ENCODE measurements around the gene WFIKKN2. TPM values are rescaled to one million over a fixed set of nuclear protein-coding genes. Genes with fewer than 3 reads are reported as not detected.
"Not testable (repeated sequence)": the region's sequence is repeated elsewhere in the genome, so short reads cannot be mapped to it uniquely, and the experiment has no call there.

WFIKKN2 gene
- polyA plus RNA-seq, 1 donor = 0.13 TPM

GRCh38 chr17:50799582-50799981 lies 35.8 kb upstream of the WFIKKN2 start:
- no peaks in the 10 kb centered on the region for H3K36me3 ChIP-seq (ENCODE audit: control insufficient read depth, insufficient read depth, low read length)
- H3K4me1 ChIP-seq (ENCODE audit: control insufficient read depth, insufficient read depth, low read length) = no peaks in the 10 kb centered on the region
- H3K27ac ChIP-seq (ENCODE audit: low read length) = no peak overlapping the region
- no peak overlapping the region for H3K4me3 ChIP-seq (ENCODE audit: low read length)
- no peaks in the 10 kb centered on the region for H3K9me3 ChIP-seq (ENCODE audit: control insufficient read depth, low read depth, low read length)
- WGBS (ENCODE audit: insufficient coverage, low lambda C conversion rate) = no CpG with 5 or more reads among the region's 9 CpGs
- DNase-seq = no peak
- H3K27me3 ChIP-seq (ENCODE audit: control insufficient read depth, insufficient read depth, low read length) = no peaks in the 10 kb centered on the region

- no peak for DNase-seq
- H3K9me3 ChIP-seq (ENCODE audit: control insufficient read depth, low read depth, low read length) = no peaks in the 10 kb centered on the region
- H3K36me3 ChIP-seq (ENCODE audit: control insufficient read depth, insufficient read depth, low read length) = no peaks in the 10 kb centered on the region
- no peak overlapping the region for H3K4me3 ChIP-seq (ENCODE audit: low read length)
- H3K27ac ChIP-seq (ENCODE audit: low read length) = no peak overlapping the region
- no peaks in the 10 kb centered on the region for H3K27me3 ChIP-seq (ENCODE audit: control insufficient read depth, insufficient read depth, low read length)
- H3K4me1 ChIP-seq (ENCODE audit: control insufficient read depth, insufficient read depth, low read length) = no peaks in the 10 kb centered on the region
- no CpG with 5 or more reads among the region's 12 CpGs for WGBS (ENCODE audit: insufficient coverage, low lambda C conversion rate)
These were observed 35.1 kb upstream of the WFIKKN2 start for GRCh38 chr17:50800196-50800700.

- H3K36me3 ChIP-seq (ENCODE audit: control insufficient read depth, insufficient read depth, low read length) = no peaks in the 10 kb centered on the region
- no peak overlapping the region for H3K27ac ChIP-seq (ENCODE audit: low read length)
- DNase-seq = no peak
- H3K9me3 ChIP-seq (ENCODE audit: control insufficient read depth, low read depth, low read length) = no peaks in the 10 kb centered on the region
- H3K4me1 ChIP-seq (ENCODE audit: control insufficient read depth, insufficient read depth, low read length) = no peaks in the 10 kb centered on the region
- H3K27me3 ChIP-seq (ENCODE audit: control insufficient read depth, insufficient read depth, low read length) = no peaks in the 10 kb centered on the region
- WGBS (ENCODE audit: insufficient coverage, low lambda C conversion rate) = no CpG with 5 or more reads among the region's 12 CpGs
- no peak overlapping the region for H3K4me3 ChIP-seq (ENCODE audit: low read length)
These were observed 32.5 kb upstream of the WFIKKN2 start for GRCh38 chr17:50802609-50803571.

GRCh38 chr17:50803676-50804075 lies 31.7 kb upstream of the WFIKKN2 start:
- no peaks in the 10 kb centered on the region for H3K9me3 ChIP-seq (ENCODE audit: control insufficient read depth, low read depth, low read length)
- H3K27ac ChIP-seq (ENCODE audit: low read length) = no peak overlapping the region
- DNase-seq = no peak
- no peaks in the 10 kb centered on the region for H3K4me1 ChIP-seq (ENCODE audit: control insufficient read depth, insufficient read depth, low read length)
- WGBS (ENCODE audit: insufficient coverage, low lambda C conversion rate) = 95% methylated on average over 3 of the region's 6 CpGs
- no peak overlapping the region for H3K4me3 ChIP-seq (ENCODE audit: low read length)
- H3K36me3 ChIP-seq (ENCODE audit: control insufficient read depth, insufficient read depth, low read length) = no peaks in the 10 kb centered on the region
- no peaks in the 10 kb centered on the region for H3K27me3 ChIP-seq (ENCODE audit: control insufficient read depth, insufficient read depth, low read length)

DNA sequence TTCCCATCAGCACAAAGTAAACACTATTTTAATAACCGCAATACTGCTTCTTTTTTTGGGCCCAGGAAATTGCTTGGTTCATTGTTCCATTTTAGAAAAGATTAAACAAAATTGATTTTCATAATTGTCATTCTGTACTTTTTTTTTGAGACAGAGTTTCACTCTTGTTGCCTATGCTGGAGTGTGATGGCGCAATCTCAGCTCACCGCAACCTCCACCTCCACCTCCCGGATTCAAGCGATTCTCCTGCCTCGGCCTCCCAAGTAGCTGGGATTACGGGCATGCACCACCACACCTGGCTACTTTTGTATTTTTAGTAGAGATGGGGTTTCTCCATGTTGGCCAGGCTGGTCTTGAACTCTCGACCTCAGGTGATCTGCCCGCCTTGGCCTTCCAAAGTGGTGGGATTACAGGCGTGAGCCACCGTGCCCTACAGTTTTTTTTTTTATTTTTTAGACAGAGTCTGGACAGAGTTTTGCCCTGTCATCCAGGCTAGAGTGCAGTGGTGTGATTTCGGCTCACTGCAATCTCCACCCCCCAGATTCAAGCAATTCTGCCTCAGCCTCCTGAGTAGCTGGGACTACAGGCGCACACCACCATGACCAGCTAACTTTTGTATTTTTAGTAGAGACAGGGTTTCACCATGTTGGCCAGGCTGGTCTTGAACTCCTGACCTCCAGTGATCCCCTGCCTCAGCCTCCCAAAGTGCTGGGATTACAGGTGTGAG lies 30.5 kb upstream of the WFIKKN2 start:
- not testable (repeated sequence) for H3K4me1 ChIP-seq (ENCODE audit: control insufficient read depth, insufficient read depth, low read length); H3K36me3 ChIP-seq (ENCODE audit: control insufficient read depth, insufficient read depth, low read length); H3K9me3 ChIP-seq (ENCODE audit: control insufficient read depth, low read depth, low read length); H3K4me3 ChIP-seq (ENCODE audit: low read length); DNase-seq; H3K27ac ChIP-seq (ENCODE audit: low read length); H3K27me3 ChIP-seq (ENCODE audit: control insufficient read depth, insufficient read depth, low read length)
- WGBS (ENCODE audit: insufficient coverage, low lambda C conversion rate) = 100% methylated on average over 1 of the region's 13 CpGs

- no peak for DNase-seq
- no peak overlapping the region for H3K27ac ChIP-seq (ENCODE audit: low read length)
- no peak overlapping the region for H3K4me3 ChIP-seq (ENCODE audit: low read length)
- no peaks in the 10 kb centered on the region for H3K4me1 ChIP-seq (ENCODE audit: control insufficient read depth, insufficient read depth, low read length)
- no CpG with 5 or more reads among the region's 6 CpGs for WGBS (ENCODE audit: insufficient coverage, low lambda C conversion rate)
- H3K27me3 ChIP-seq (ENCODE audit: control insufficient read depth, insufficient read depth, low read length) = no peaks in the 10 kb centered on the region
- no peaks in the 10 kb centered on the region for H3K9me3 ChIP-seq (ENCODE audit: control insufficient read depth, low read depth, low read length)
- H3K36me3 ChIP-seq (ENCODE audit: control insufficient read depth, insufficient read depth, low read length) = no peaks in the 10 kb centered on the region
These were observed 29.9 kb upstream of the WFIKKN2 start for GRCh38 chr17:50805486-50805885.

GRCh38 chr17:50806141-50806643 lies 29.2 kb upstream of the WFIKKN2 start:
- DNase-seq = no peak
- no peaks in the 10 kb centered on the region for H3K36me3 ChIP-seq (ENCODE audit: control insufficient read depth, insufficient read depth, low read length)
- H3K27me3 ChIP-seq (ENCODE audit: control insufficient read depth, insufficient read depth, low read length) = no peaks in the 10 kb centered on the region
- no peak overlapping the region for H3K4me3 ChIP-seq (ENCODE audit: low read length)
- WGBS (ENCODE audit: insufficient coverage, low lambda C conversion rate) = 80% methylated on average over 1 of the region's 11 CpGs
- no peaks in the 10 kb centered on the region for H3K9me3 ChIP-seq (ENCODE audit: control insufficient read depth, low read depth, low read length)
- H3K27ac ChIP-seq (ENCODE audit: low read length) = no peak overlapping the region
- no peaks in the 10 kb centered on the region for H3K4me1 ChIP-seq (ENCODE audit: control insufficient read depth, insufficient read depth, low read length)

GRCh38 chr17:50807009-50807408 lies 28.4 kb upstream of the WFIKKN2 start:
- H3K27ac ChIP-seq (ENCODE audit: low read length) = no peak overlapping the region
- no peak overlapping the region for H3K4me3 ChIP-seq (ENCODE audit: low read length)
- 50% methylated on average over 1 of the region's 2 CpGs for WGBS (ENCODE audit: insufficient coverage, low lambda C conversion rate)

GRCh38 chr17:50807675-50808074 lies 27.7 kb upstream of the WFIKKN2 start:
- no peak for DNase-seq
- no peaks in the 10 kb centered on the region for H3K36me3 ChIP-seq (ENCODE audit: control insufficient read depth, insufficient read depth, low read length)
- no peaks in the 10 kb centered on the region for H3K9me3 ChIP-seq (ENCODE audit: control insufficient read depth, low read depth, low read length)
- H3K27me3 ChIP-seq (ENCODE audit: control insufficient read depth, insufficient read depth, low read length) = no peaks in the 10 kb centered on the region
- WGBS (ENCODE audit: insufficient coverage, low lambda C conversion rate) = 71% methylated on average over 1 of the region's 5 CpGs
- H3K27ac ChIP-seq (ENCODE audit: low read length) = no peak overlapping the region
- no peak overlapping the region for H3K4me3 ChIP-seq (ENCODE audit: low read length)
- H3K4me1 ChIP-seq (ENCODE audit: control insufficient read depth, insufficient read depth, low read length) = no peaks in the 10 kb centered on the region

More at GRCh38 chr17:50807009-50807408, 28.4 kb upstream of the WFIKKN2 start:
- no peak for DNase-seq
- no peaks in the 10 kb centered on the region for H3K9me3 ChIP-seq (ENCODE audit: control insufficient read depth, low read depth, low read length)
- H3K36me3 ChIP-seq (ENCODE audit: control insufficient read depth, insufficient read depth, low read length) = no peaks in the 10 kb centered on the region
- no peaks in the 10 kb centered on the region for H3K4me1 ChIP-seq (ENCODE audit: control insufficient read depth, insufficient read depth, low read length)
- no peaks in the 10 kb centered on the region for H3K27me3 ChIP-seq (ENCODE audit: control insufficient read depth, insufficient read depth, low read length)

- no peak overlapping the region for H3K4me3 ChIP-seq (ENCODE audit: low read length)
- H3K4me1 ChIP-seq (ENCODE audit: control insufficient read depth, insufficient read depth, low read length) = no peaks in the 10 kb centered on the region
- no peaks in the 10 kb centered on the region for H3K9me3 ChIP-seq (ENCODE audit: control insufficient read depth, low read depth, low read length)
- WGBS (ENCODE audit: insufficient coverage, low lambda C conversion rate) = no CpG with 5 or more reads among the region's 7 CpGs
- H3K27me3 ChIP-seq (ENCODE audit: control insufficient read depth, insufficient read depth, low read length) = no peaks in the 10 kb centered on the region
- no peaks in the 10 kb centered on the region for H3K36me3 ChIP-seq (ENCODE audit: control insufficient read depth, insufficient read depth, low read length)
- DNase-seq = no peak
- no peak overlapping the region for H3K27ac ChIP-seq (ENCODE audit: low read length)
These were observed 27.0 kb upstream of the WFIKKN2 start for GRCh38 chr17:50808413-50808812.

All from large intestine (tissue), 3 donors.